DOHH2 (cell line): ENCODE measurements around the gene BRSK2.

Experiments used
- H3F3A ChIP-seq: fragments of 200-600 bp; sonication (generic), shearing (Covaris generic); 2 replicates; pipeline ENCODE4 v1.6.0; 2016; ENCODE audit warnings: antibody characterized with exemption, mild to moderate bottlenecking; ENCODE audit not compliant: control insufficient read depth, insufficient read depth
- H3K27ac ChIP-seq: fragments of 200-600 bp; sonication (generic); 2 replicates; pipeline ENCODE4 v1.5.1; 2014; ENCODE audit warnings: low read depth, mild to moderate bottlenecking, low read length, moderate library complexity
- H3K27me3 ChIP-seq: fragments of 200-600 bp; sonication (generic); 2 replicates; pipeline ENCODE4 v1.6.1; 2014; ENCODE audit warnings: mild to moderate bottlenecking, low read length, mixed read lengths; ENCODE audit not compliant: control insufficient read depth
- H3K36me3 ChIP-seq: fragments of 200-600 bp; sonication (generic); 2 replicates; pipeline ENCODE4 v1.6.1; 2014; ENCODE audit warnings: mild to moderate bottlenecking, low read length, moderate library complexity, mixed read lengths; ENCODE audit not compliant: control insufficient read depth
- H3K4me1 ChIP-seq: fragments of 200-600 bp; sonication (generic); 2 replicates; pipeline ENCODE4 v1.6.1; 2014; ENCODE audit warnings: mild to moderate bottlenecking, low read length, mixed read lengths; ENCODE audit not compliant: control insufficient read depth
- H3K4me2 ChIP-seq: fragments of 200-600 bp; sonication (generic); 2 replicates; pipeline ENCODE4 v1.6.0; 2014; ENCODE audit warnings: mild to moderate bottlenecking, low read length, moderate library complexity
- H3K4me3 ChIP-seq: fragments of 200-600 bp; sonication (generic); 2 replicates; pipeline ENCODE4 v1.5.1; 2014; ENCODE audit warnings: mild to moderate bottlenecking, low read length, mixed read lengths
- H3K79me2 ChIP-seq: fragments of 200-600 bp; sonication (generic); 2 replicates; pipeline ENCODE4 v1.6.1; 2014; ENCODE audit warnings: mild to moderate bottlenecking, low read length, mixed read lengths; ENCODE audit not compliant: control insufficient read depth
- H3K9me2 ChIP-seq: fragments of 200-600 bp; sonication (generic); replicated peaks from 2 replicates; pipeline ENCODE4 v1.6.1; 2014; ENCODE audit warnings: mild to moderate bottlenecking, low read length, mixed read lengths; ENCODE audit not compliant: control insufficient read depth
- H3K9me3 ChIP-seq: fragments of 200-600 bp; sonication (generic); 2 replicates; pipeline ENCODE4 v1.6.1; 2014; ENCODE audit warnings: antibody characterized with exemption, low read length, mixed read lengths; ENCODE audit not compliant: control insufficient read depth, insufficient read depth
- H4K20me1 ChIP-seq: fragments of 200-600 bp; sonication (generic); 2 replicates; pipeline ENCODE4 v1.6.0; 2014; ENCODE audit warnings: low read depth, mild to moderate bottlenecking, antibody characterized with exemption, low read length, moderate library complexity; ENCODE audit not compliant: control insufficient read depth, insufficient read depth
- CTCF ChIP-seq: fragments of 200-600 bp; sonication (generic); IDR thresholded peaks from one replicate; pipeline ENCODE4 v1.5.1; 2014; ENCODE audit warnings: antibody characterized with exemption, mild to moderate bottlenecking, low read depth, low read length; ENCODE audit not compliant: poor library complexity, severe bottlenecking
- EZH2phosphoT487 ChIP-seq: fragments of 200-600 bp; sonication (generic); IDR thresholded peaks from 2 replicates; pipeline ENCODE4 v1.6.1; 2017; ENCODE audit warnings: borderline replicate concordance, mild to moderate bottlenecking, antibody characterized with exemption, low read length, moderate library complexity, mixed read lengths

The BRSK2 gene

GRCh38 chr11:1444823-1445422 is 55.2 kb downstream of the BRSK2 start:
- Histone ChIP-seq H3K4me3 (no peak overlapping the region), H3K4me1 (no peaks in the 10 kb centered on the region), H3K36me3 (no peaks in the 10 kb centered on the region), H3F3A (no peaks in the 10 kb centered on the region), H3K27ac (no peak overlapping the region), H4K20me1 (no peaks in the 10 kb centered on the region), H3K4me2 (no peak overlapping the region), H3K79me2 (no peaks in the 10 kb centered on the region), H3K27me3 (no peaks in the 10 kb centered on the region), H3K9me2 (no peaks in the 10 kb centered on the region), H3K9me3 (no peaks in the 10 kb centered on the region)
- TF ChIP-seq EZH2phosphoT487: no peak
- TF ChIP-seq CTCF: no peak

- Histone ChIP-seq H3K9me3 (no peaks in the 10 kb centered on the region), H3K4me2 (no peak overlapping the region), H3K79me2 (no peaks in the 10 kb centered on the region), H3K27me3 (no peaks in the 10 kb centered on the region), H3K4me3 (no peak overlapping the region), H3K9me2 (no peaks in the 10 kb centered on the region), H3K36me3 (no peaks in the 10 kb centered on the region), H3K4me1 (no peaks in the 10 kb centered on the region), H3F3A (no peaks in the 10 kb centered on the region), H3K27ac (no peak overlapping the region), H4K20me1 (no peaks in the 10 kb centered on the region)
- no peak for TF ChIP-seq EZH2phosphoT487
- TF ChIP-seq CTCF: no peak
Observed at GRCh38 chr11:1445741-1446445, 56.2 kb downstream of the BRSK2 start.

GRCh38 chr11:1446623-1447022 is 56.9 kb downstream of the BRSK2 start:
- Histone ChIP-seq H3K27me3 (no peaks in the 10 kb centered on the region), H3K4me2 (no peak overlapping the region), H3K27ac (no peak overlapping the region), H4K20me1 (no peaks in the 10 kb centered on the region), H3K79me2 (no peaks in the 10 kb centered on the region), H3K9me3 (no peaks in the 10 kb centered on the region), H3K4me3 (no peak overlapping the region), H3F3A (no peaks in the 10 kb centered on the region), H3K9me2 (no peaks in the 10 kb centered on the region), H3K4me1 (no peaks in the 10 kb centered on the region), H3K36me3 (no peaks in the 10 kb centered on the region)
- TF ChIP-seq CTCF (no peak), EZH2phosphoT487 (no peak)
